ENCODE measurements around the gene INSM1.

INSM1 gene

DNA sequence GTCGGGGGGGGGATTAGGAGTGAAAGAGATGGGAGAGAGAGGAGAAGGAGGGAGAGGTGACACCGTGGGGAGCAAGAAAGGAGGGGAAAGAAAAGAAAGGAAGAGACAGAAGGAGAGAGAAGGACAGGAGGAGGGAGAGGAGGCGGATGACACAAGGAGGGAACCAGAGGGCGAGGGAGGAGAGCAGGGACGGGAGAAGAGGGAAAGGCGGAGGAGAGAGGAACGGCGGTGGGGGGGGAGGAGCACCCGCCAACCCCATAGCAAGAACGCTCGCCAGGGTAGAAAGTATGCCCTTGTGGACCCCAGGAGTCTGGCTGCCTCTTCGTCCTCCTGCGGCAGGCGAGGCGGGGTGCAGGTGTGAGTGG, 4.5 kb upstream of the INSM1 start:
- no peak for ATAC-seq

DNA sequence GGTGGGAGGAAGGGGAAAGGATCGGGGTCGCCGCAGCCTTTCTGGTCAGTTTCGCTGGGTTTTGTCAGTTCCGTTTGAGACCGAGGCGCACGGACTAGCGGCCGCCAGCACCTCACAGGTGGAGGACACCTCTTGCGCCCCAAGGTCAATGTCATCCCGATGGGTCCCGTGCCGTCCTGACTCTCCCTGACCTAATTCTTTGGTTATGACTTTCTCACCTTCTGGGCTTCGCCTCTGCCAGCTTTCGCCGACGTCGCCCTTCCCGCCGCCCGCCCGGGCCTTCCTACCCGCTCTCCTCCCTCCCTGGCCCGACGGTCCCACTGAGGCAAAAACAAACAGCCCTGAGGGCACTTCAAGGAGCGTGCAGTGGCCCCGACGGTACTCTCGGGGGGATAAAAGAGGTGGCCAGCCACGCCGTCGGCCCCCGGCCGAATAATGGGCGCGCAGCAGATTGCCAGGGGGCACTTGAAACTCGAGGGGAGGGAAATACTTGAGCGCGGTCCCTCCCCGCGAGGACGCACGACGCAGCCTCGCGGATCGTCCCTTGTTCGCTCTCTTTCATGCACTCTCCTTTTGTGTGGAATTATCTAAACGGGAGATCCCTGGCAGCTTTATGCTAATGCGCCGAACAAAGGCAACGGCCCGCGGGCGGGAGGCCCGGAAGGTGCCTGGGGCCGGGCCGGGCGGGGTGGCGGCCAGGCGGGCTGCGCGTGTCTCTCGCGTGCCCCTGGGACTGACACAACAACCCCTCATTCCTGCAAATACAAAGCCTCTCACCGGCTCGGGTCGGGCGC, 3.9 kb upstream of the INSM1 start:
- ATAC-seq = no peak

DNA sequence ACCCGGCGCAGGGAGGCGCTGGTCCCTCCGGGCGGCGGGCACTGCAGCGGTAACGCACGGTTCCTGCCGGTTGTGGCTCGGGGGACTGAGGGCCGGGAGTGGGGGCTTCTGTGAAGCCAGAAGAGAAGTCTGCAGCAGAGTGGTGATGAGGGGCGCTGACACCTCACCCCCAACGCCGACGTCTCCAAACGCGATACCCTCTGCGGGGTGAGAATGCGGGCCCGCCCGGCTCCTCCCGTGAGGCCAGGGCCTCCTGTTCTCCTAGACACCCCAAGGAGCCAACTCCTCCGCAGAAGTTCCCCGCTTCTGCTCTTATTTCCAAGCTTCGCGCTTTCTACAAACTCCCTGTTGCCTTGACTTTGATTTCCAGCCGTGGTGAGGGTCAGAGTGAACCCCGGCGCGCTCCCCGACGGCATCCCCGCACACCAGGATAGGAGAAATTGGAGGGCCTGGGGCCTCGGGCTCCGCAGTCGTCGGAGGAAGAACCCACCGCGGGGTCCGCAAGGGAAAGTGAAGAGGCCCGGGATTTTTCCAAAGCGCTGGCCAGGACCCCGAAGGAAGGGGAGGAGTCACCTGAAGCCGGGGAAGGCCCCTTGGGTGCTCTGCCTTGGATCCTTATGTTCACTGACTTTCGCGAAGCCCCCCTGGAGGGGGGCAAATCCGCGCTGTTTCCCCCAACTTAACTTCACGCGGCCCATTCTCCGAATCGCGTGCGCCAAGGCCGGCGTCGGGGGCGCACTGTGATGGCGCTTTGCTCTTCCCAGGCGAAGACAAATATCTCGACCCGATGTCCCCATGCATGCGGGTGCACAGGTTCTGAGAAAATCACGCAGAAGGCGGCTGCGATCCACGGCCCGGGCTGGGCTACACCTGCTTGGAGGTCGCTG, 3.1 kb upstream of the INSM1 start:
- ATAC-seq = no peak

DNA sequence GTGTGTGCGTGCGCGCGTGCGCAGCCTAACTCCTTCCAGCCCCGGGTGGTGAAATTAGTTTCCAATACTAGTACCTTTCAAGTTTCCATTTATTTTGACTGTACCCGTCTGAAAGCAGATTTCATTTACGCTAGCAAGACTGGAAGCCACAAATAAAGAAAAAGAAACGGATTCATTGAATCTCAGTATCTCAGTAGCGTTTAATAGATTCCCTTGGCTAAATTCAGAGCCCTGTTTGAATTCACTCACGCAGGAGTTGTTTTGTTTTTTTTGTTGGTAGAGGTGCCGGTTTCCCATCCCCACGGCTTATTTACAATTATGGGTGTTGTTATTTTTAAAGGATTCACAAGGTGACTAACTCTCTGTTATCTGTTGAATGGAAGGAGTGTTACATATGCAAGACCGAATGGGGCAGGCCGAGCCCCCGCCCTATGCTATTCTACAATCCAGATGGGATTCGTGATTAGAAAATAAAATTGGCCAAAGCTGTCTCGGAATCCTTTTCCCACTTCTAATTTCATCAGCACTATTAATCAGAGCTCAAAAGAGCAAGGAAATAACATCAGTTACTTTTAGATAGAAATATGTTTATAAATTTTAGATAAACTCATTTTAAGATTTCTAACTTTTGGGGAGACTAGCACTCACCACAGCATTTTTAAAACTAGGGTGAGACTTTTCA, 2.3 kb upstream of the INSM1 start:
- no peak for ATAC-seq

DNA sequence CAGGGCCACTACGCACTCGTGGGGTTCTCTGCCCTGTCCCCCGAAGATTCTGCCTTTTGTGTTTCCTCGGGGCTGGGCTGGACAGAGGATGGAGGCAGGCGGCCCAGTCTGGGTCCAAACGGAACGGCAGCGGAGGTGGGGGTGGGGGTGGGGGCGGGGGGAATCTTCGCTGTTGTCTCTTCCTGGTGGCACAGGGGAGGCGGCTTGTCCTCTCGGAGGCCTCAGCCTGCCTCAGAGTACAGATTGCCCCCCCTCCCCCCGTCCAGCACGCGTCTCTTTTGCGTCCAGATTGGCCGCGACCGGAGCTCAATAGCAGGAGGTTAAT, 1.4 kb upstream of the INSM1 start:
- no peak for ATAC-seq

DNA sequence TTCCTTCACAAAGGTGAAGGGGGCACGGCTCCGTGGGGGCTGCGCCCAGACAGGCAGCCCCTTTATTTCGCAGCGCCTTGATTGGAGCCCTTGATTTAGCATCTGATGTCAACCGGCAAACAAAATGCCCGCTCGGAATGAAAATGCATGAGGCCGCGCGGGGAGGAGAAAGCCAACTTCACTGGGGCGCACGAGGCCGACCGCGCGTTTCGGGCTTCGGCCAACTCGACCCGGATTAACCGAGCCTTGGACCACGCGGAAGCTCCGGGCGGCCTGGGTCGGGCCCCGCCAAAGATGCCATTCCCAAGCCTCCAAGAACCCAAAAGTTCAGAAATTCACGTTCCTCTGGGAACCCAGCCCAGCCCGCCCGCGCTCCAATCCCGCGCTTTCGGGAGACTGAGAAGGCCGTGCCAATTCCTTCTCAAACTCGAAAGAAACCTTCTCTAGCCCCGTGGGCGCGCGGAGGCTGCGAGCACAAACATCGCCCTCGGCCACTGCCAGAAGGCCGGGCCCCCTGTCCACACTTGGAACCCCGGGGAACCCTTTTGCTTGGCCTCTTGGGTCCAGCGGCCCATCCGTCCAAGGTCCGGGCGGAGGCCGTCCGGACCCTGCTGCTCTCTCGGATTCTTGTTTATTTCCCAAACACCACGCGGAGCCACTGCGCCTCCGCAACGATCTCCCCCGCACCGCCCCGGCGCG, 879 bp upstream of the INSM1 start:
- ATAC-seq = no peak

DNA sequence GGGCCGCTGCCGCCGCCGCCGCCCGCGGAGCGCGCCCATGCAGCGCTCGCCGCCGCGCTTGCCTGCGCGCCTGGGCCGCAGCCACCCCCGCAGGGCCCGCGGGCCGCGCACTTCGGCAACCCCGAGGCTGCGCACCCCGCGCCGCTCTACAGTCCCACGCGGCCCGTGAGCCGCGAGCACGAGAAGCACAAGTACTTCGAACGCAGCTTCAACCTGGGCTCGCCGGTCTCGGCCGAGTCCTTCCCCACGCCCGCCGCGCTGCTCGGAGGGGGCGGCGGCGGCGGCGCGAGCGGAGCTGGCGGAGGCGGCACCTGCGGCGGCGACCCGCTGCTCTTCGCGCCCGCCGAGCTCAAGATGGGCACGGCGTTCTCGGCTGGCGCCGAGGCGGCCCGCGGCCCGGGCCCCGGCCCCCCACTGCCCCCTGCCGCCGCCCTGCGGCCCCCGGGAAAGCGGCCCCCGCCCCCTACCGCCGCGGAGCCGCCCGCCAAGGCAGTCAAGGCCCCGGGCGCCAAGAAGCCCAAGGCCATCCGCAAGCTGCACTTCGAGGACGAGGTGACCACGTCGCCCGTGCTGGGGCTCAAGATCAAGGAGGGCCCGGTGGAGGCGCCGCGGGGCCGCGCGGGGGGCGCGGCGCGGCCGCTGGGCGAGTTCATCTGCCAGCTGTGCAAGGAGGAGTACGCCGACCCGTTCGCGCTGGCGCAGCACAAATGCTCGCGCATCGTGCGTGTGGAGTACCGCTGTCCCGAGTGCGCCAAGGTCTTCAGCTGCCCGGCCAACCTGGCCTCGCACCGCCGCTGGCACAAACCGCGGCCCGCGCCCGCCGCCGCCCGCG, 730 bp downstream of the INSM1 start:
- ATAC-seq = no peak

DNA sequence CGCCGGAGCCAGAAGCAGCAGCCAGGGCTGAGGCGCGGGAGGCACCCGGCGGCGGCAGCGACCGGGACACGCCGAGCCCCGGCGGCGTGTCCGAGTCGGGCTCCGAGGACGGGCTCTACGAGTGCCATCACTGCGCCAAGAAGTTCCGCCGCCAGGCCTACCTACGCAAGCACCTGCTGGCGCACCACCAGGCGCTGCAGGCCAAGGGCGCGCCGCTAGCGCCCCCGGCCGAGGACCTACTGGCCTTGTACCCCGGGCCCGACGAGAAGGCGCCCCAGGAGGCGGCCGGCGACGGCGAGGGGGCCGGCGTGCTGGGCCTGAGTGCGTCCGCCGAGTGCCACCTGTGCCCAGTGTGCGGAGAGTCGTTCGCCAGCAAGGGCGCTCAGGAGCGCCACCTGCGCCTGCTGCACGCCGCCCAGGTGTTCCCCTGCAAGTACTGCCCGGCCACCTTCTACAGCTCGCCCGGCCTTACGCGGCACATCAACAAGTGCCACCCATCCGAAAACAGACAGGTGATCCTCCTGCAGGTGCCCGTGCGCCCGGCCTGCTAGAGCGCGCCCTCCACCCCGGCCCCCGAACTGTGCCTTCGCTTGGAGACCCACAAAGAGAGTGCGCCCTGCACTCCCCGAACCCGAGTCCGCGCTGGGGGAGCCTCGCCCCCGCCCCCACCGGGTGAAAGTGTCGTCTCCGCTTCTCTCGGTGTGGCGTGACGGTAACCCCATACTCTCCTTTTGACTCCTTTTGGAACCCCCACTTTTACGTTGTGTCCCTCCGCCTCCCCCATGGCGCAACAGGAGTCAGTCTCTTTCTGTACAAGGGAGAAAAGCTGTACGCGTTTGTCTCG, 1.6 kb downstream of the INSM1 start:
- no peak for ATAC-seq

DNA sequence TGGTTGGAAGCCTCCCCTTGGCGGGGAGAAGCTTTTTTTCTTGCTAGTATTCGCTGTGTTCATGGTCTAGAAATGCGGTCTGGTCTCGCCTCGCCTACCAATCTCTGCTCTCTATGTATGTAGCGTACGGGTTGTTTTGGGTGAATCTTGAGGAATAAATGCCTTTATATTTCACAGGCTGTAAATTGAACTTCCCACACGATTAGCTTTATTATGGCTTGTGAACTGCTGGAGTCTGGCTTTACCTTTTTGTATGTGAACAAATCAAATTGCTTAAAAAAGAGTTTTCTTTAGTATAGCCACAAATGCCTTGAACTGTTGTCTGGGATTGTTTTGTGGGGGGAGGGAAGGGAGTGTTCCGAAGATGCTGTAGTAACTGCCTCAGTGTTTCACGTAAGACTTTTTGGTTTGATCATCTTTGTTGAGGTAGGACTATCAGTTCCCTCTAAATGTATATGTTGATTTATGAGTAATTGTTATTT, 2.2 kb downstream of the INSM1 start:
- ATAC-seq = no peak

DNA sequence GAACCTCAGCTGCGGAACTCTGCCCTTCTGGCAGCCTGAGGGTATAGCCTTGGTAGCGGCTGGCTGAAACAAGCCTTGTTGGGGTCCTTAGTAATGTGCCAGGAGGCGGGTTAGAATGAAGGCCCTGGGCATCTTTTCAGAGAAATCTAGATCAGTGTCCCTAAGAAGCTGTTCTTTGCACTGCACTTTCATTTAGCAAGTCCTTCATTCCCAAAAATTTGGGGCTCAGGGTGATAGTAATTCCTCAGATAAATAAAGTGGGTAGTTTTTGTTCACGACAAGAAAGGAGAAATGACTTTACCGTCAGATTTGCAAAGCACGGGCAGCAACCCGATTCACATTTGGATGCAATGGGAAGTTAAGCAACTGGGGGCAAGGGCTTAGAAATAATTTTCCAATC, 3.2 kb downstream of the INSM1 start:
- no peak for ATAC-seq

DNA sequence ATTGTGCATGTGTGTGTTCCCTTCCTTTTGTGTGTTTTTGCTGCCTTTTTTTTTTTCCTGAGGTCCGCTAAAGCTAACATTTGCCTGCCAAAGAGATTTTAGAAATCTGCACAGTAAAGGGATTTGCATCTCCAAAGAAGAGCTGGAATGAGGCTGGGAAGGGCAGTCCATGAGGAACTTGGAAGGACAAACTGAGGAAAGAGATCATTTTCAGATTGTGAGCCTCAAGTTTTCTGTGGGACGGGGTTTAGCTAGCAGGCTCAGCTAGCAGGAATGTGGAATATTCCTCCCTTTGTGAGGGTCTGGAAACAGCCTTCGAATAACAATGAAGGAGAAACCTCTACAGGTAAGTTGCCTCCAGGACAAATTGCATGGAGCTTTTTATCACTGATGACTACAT, 3.8 kb downstream of the INSM1 start:
- ATAC-seq = no peak

DNA sequence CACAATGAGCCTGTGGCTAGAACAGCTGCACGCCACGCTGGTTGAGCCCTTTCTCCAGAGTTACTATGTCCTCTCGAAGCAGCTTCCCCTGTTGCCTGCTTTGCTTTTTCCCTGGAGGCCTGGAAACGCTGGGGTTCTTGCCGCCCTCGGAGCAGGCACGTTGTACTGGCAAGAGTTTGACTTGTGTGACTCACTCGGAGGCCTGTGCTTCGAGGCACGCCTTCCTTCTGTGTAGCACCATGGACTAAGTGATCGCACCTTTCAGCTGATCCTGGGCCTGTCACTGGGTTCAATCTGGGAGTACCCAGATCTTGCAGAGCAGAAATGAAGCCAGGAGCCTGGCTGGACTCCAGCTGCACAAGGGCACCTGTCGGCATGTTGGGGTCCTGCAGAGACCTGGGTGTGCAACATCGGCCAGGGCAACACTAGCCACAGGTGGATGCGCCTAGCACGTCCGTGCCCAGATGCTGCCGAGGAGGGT, 5.2 kb downstream of the INSM1 start:
- no peak for ATAC-seq

DNA sequence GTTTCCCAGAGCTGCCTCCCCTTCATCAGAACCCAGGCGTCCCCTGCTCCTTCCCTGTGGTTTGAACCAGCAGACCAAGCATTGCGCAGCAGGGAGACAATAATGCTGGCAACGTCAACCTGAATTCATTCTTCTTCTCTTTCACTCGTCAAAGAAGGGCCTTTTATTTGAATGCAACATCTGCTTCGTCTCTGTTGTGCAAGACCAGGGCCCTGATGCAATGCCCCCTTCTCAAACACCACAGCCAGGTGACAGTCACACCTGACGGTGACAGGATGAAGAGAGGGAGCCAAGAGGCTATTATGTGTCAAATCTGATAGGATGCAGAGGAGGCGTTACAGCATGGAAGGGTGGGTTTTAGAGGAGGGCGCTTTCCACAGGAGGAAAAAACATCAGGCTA, 8.0 kb downstream of the INSM1 start:
- no peak for ATAC-seq

DNA sequence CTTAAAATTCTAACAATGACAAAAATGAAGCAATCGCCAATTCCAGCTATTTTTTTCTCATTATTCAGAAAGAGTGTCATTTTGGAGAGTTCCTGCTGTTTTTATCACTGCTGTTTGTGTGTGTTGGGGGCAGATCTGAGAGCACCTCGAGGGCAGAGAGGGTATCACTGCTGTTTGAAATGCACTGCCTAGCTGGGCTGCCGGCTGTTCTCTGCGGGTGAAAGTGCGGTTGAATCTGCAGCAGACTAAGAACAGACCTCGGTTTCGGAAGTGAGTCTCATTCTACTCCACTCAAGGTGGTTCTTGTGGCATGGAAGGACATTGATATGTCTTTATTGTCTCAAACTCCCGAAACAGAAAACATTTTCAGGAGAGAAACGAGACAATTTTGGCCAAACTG, 18.3 kb downstream of the INSM1 start:
- ATAC-seq = no peak

DNA sequence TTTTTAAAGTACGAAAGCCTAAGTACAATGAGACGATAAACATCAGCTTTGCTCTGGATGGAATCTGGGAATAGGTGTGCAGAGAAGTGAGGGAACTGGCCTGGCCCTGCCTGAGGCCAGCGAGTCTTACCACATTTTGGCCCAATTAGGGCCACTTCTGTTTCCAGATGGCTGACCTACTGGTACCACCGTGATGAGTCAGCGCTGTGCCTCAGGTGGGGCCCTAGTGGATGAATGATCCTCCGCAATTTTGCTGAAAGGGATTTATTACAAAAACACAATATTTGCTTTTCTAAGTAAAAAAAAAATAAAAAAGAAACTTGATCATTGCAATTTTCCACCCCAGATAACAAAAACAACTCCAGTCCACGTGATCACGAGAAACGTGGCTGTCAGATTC, 22.5 kb downstream of the INSM1 start:
- ATAC-seq = no peak

DNA sequence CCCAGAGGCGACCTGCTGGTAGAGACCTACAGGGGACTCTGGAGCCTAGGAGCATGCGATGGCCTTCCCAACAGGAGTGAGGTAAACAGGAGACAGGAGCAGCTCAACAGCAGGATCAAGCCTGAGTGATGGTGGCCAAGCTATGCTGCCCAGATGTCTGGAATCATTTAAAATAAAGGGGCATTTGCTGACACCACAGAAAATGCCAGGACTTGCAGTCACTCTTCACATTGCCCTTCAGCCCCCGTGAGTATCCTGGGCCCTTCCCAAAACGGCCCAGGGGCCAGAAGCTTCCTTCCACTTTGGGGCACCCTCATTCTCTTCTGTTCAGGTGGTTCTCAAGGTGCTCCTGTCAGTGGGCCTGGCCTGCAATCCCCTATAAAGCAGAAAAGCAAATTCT, 23.2 kb downstream of the INSM1 start:
- ATAC-seq = no peak

DNA sequence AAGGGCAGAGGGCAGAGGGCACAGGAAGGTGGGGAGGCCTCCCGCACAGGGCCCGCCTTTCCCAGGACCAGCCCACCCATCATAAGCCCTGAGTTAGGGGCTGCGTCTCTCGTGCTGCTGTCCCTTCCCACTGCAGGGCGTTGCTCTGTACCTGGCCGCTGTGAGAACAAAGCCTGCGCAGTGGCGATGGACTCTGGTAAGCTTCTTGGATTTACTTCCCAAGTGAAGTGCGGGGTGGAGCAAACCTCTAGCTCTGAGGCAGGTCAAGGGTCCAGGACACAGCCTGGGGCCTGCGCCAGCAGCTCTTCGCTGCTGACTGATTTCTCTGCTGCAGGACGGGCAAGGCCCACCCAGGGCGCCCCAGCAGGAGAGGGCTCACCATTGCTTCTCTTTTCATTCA, 23.9 kb downstream of the INSM1 start:
- no peak for ATAC-seq

DNA sequence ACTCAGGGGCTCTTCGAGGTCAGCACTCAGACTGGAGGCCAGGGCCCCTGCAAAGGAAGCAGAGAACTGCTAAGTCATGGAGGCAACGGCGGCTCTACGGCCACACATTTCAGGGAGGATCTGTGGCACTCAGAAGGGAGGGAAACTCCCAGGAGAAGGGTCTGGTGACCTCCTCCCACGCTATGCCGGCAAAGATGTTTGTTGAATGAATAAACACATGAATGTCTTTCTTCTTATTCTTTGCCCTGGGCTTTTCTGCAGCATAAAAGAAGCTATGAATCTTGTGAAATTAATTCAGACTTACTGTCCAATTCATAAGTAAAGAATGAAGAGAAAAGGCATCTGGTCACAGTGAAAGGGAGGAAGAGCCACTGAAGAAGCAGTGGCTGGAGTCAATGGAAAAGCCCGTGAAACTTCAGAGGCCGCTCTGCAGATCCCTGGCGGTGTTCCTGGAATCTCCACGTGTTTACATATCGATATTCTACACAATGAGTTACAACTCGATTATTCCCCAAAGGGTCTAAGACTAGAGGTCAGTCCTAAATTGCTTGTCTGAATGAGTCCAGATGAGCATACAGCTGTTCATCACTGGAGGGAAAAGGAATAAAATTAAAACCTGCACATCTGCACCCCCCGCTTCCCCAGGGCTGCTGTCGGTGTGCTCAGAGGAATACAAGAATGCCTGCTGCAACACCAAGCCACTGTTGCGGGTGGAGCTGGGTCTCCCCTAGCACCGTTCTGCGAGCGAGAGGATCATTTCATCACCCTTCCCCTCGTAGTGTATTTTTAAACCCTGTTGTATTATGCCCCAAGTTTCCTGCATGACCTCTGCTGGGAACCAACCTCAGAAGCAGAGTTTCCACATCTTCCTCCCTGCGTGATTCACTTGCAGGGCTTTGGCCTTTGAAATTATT, 25.6 kb downstream of the INSM1 start:
- no peak for ATAC-seq

DNA sequence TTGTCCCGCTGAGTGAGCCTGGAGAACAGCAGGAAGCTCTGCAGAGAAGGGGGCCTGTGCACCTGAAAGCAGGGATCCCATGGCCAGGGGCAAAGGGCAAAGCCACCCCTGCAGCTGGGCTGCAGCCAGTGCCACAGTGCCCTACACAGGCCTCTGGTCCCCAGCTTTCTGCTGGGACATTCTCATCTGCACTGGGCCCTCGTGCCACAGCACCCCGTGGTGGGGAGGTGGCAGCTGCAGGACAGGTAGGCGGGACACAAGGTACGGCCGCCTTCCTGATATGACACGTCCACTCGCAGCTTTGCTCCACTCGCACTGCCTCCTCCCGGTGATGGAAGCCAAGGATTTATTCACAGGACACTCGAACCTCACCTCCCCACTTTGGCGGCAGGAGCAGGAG, 27.2 kb downstream of the INSM1 start:
- no peak for ATAC-seq
